Fibroblast of upper back skin (primary cell): ENCODE measurements around the gene SHCBP1L.

Experiments
- DNase-seq: peaks from one replicate; pipeline ENCODE4 v3.0.0-alpha.2; 2013

The SHCBP1L gene

GRCh38 chr1:182952677-182953444, at the start of gene SHCBP1L:
Gene SHCBP1L, minus strand, starts transcription at chr1:182953166. Its CDS starts 33 bp downstream, at chr1:182953133.
- no peak for DNase-seq

- DNase-seq, result no peak
Measured at GRCh38 chr1:183002267-183002666, 49.3 kb upstream of the SHCBP1L start.

GRCh38 chr1:183000167-183000962, 47.4 kb upstream of the SHCBP1L start:
- no peak for DNase-seq

GRCh38 chr1:182998482-182998881, 45.5 kb upstream of the SHCBP1L start:
- no peak for DNase-seq

- no peak for DNase-seq
Measured at GRCh38 chr1:182996816-182997215, 43.9 kb upstream of the SHCBP1L start.

DNA sequence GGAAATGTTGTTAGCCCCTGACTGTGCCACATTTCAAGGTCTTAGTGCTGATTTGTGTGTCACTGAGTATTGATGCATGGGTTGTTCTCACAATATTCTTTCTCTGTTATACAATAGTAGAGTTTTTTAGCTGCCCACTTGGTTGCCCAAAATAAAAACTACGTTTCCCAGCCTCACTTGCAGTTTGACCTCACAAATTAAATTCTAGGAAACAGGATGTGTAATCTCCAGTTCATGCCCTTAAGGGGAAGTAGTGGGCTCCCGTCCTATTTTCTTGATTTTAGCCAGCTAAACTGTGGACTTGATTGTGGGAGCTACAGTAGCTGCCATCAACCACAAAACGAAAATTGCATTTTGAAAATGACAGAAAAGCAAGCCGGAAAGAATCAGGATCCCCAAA, 42.9 kb upstream of the SHCBP1L start:
- no peak for DNase-seq

- no peak for DNase-seq
Measured at GRCh38 chr1:182993746-182994145, 40.8 kb upstream of the SHCBP1L start.

- DNase-seq, result no peak
Measured at GRCh38 chr1:182990413-182991144, 37.6 kb upstream of the SHCBP1L start.

- DNase-seq, result no peak
Measured at GRCh38 chr1:182985876-182986275, 32.9 kb upstream of the SHCBP1L start.

DNA sequence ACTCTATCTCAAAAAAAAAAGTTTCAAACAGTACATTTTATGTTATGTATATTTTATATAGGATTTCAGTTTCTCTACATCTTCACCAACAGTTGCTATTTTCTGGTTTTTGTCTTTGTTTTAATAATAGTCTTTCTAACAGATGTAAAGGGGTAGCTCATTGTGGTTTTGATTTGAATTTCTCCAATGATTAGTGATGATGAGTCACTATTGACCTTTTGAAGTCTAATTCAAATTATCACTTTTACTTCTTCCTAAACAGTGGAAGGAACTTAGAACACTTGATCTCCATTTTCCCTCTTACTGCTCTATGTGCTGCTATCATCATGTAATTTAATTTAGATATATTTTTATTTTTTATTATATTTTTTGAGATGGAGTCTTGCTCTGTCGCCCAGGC, 31.7 kb upstream of the SHCBP1L start:
- no peak for DNase-seq

- no peak for DNase-seq
Measured at GRCh38 chr1:182984138-182984537, 31.2 kb upstream of the SHCBP1L start.

- DNase-seq, result no peak
Measured at GRCh38 chr1:182978151-182978853, 25.3 kb upstream of the SHCBP1L start.

DNA sequence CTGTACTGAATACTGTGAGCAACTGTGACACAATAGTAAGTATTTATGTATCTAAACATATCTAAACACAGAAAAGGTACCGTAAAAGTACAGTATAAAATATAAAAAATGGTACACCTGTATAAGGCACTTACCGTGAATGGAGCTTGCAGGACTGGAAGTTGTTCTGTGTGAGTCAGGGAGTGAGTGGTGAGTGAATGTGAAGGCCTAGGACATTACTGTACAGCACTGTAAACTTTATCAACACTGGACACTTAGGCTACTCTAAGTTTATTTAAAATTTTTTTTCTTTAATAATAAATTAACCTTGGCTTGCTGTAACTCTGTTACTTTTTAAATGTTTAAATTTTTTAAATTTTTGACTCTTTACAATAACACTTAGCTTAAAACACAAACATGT, 24.5 kb upstream of the SHCBP1L start:
- no peak for DNase-seq

DNA sequence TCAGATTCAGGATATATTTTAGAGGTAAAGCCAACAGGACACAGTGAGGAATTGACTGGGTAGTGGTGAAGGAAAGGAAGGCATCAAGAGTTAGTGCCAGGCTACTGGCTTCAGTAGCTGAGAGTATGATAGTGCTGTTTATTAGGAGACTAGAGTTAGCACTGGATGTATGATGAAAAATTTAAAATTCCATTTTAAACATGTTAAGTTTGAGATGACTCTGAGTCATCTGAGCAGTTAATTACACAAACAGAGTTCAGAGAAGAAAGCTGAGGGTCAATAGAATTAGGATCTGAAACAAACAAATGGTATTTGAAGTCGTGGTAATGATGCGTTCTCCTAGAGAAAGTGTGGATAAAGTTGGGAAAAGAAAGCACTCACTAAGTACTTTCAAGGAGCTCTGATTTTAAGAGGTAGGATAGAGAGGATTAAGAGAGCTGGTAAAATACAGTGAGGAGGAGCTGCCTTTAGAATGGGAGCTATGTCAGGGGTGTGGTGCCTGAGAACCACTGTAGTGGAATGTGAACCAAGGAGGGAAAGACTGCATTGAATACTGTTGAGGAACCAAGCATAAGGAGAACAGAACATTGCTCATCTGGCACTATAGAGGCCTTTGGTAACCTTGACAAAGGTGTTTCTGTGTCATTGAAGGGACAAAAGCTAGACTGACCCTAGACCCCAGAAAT, 21.7 kb upstream of the SHCBP1L start:
- no peak for DNase-seq

GRCh38 chr1:182972829-182973228, 19.9 kb upstream of the SHCBP1L start:
- no peak for DNase-seq

DNA sequence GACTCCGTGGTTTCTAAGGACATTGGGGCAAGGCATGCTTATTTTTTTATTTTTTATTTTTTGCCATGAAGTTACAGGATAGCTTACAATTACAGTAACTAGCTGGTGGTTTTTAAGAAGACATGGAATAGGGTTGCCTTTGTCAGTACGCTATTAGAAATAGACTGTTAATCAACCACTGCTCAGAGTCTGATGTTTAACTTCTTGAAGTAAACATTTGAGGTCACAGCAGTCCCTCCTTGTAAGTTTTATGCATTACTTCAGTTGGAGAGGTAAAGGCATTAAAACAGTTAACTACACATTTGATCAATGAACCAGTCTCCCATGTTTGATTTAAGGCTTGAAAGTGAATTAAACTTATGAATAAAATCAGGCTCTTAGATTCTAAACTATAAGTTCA, 19.3 kb upstream of the SHCBP1L start:
- no peak for DNase-seq

DNA sequence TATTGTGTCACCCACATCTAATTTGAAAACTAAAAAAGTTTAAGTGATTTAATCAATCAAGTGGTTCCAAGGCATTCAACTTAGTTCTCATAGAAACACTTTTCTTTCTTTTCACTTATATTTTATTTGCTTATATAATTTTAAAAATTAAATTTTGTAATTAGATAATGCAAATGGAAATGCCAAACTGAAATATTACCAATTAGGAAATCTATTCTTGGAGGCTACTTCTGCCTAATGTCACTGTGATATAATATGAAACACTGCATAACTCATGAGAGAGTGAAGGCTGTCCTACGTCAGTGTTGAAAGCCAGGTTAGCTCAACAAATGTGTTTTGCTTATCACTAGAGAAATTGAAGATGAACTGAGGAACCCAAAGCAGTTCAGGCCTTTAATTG, 18.3 kb upstream of the SHCBP1L start:
- DNase-seq, result no peak

- DNase-seq, result no peak
Measured at GRCh38 chr1:182968836-182969734, 16.1 kb upstream of the SHCBP1L start.

- DNase-seq, result peak; percentile 53
Measured at GRCh38 chr1:182968151-182968741, 15.3 kb upstream of the SHCBP1L start.

DNA sequence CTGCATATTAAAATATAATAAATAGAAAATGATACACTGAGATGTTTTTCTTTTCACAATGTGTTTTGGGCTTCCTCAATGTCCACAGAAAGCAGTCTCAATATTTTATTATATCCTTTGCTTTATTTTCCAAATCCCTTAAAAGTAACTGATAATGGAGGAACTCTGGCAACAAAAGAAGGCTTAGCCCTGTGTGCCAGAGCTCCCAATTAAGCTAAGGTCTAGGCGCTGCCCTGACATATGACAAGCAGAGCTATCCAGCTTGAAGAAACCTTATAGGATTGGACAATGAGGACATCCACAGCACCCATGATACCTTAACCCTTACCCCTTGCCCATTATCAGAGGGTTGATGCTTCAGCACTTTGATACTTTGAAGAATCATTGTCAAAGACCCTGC, 12.9 kb upstream of the SHCBP1L start:
- no peak for DNase-seq

DNA sequence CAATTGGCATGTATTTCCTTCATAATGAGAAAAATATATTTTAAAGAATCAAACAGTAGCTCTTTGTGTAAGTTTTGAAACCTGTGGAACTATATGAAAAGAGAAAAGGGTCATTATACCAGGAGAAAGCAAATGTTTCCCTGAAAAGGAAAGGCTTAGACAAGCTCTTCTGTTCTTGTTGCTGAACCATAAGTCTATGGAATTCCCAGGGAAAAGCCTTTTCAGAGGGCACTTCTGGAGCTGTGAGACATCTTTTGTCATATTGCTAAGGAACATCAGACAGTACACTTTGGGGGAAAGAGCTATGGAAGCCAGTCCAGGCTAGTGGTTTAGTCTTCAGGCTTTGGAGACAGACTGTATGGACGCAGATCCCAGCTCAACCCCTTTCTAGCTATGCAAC, 12.1 kb upstream of the SHCBP1L start:
- no peak for DNase-seq
